Raji (cell line): ENCODE data around the gene TUB.

Experiments used
- POLR2A ChIP-seq: IDR thresholded peaks from 2 replicates; pipeline ENCODE4 v1.6.1; 2011; ENCODE audit warnings: low read depth, low read length, control low read depth; ENCODE audit not compliant: insufficient read depth

The TUB gene

GRCh38 chr11:8138526-8138925, 57.5 kb downstream of the TUB start:
- TF ChIP-seq POLR2A: no peak

GRCh38 chr11:8149726-8150125, 68.7 kb downstream of the TUB start:
- no peak for TF ChIP-seq POLR2A
